ENCODE data around the gene SLC4A1AP. TPM values are rescaled to one million over a fixed set of nuclear protein-coding genes. Genes with fewer than 3 reads are reported as not detected.

The SLC4A1AP gene
- total and polyA plus RNA-seq, 9 of the 15 experiments (the other 6 are each of a cell fraction or from before 2014, with no cell fraction given): 8.1 to 40.5 (median 35.3) TPM

DNA sequence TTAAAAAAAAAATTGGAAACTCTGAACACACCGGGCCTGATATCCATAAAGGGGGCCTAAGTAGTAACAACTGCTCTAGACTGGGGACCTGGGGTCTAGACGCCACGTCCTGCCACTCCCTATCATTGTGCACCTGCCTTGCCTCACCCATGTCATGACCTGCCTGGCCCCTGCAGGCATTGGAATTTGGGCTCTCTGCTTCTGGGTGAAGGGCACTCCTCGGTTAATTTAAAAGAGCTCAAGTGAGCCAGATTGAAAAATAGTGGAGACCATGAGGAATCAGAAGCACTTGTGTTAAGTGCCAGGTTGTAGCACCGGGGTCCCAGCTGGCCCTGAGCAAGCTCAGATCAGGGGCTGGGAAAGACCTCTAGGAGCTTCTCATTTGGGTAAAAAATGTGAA lies 48.1 kb downstream of the SLC4A1AP start (continued):
- TF ChIP-seq SP2 (IDR thresholded peaks at IDR 0.05; ENCODE audit: extremely low read depth, low read depth, low read length, poor library complexity, severe bottlenecking): no peak
- no peak for TF ChIP-seq ZBTB1 (CRISPR knock-in tag; IDR thresholded peaks at IDR 0.05; ENCODE audit: borderline replicate concordance, low read depth)
- TF ChIP-seq ARID2 (IDR thresholded peaks at IDR 0.05): no peak
- no peak for TF ChIP-seq ZKSCAN3 (CRISPR knock-in tag; IDR thresholded peaks at IDR 0.05)
- TF ChIP-seq ZNF239 (CRISPR knock-in tag; IDR thresholded peaks at IDR 0.05): no peak

GRCh38 chr2:27712522-27712921 lies 48.8 kb downstream of the SLC4A1AP start:
- Histone ChIP-seq H3K79me2 (ENCODE audit: control insufficient read depth, insufficient read depth, low read length) (no peaks in the 10 kb centered on the region), H3K4me2 (ENCODE audit: insufficient read depth, low read length) (no peak overlapping the region), H3K36me3 (ENCODE audit: control insufficient read depth, insufficient read depth, low read length) (no peaks in the 10 kb centered on the region), H3K27me3 (ENCODE audit: control insufficient read depth in 2 of 2, insufficient read depth in 2 of 2, low read length in 2 of 2) (peaks cover 18 to 26% of the 10 kb centered on the region in 2 experiments), H4K20me1 (replicated peaks; ENCODE audit: control insufficient read depth, insufficient read depth, low read length) (no peaks in the 10 kb centered on the region), H3K9ac (ENCODE audit: insufficient read depth in 1 of 2, low read depth in 2 of 2, low read length in 2 of 2) (no peak overlapping the region), H3K9me1 (ENCODE audit: control insufficient read depth, insufficient read depth, low read length) (no peaks in the 10 kb centered on the region), H3K4me1 (replicated peaks in 1 of 2; ENCODE audit: control insufficient read depth in 2 of 2, insufficient read depth in 2 of 2, low read length in 2 of 2) (peaks cover 0 to 13% of the 10 kb centered on the region in 2 experiments; a peak in 3 of 5 replicates), H2AFZ (ENCODE audit: low read depth, low read length) (no peak overlapping the region), H3K4me3 (no peak overlapping the region), H3K27ac (ENCODE audit: extremely low read depth, low read depth, low read length) (no peak overlapping the region), H3K9me3 (replicated peaks; ENCODE audit: control insufficient read depth, insufficient read depth, low read depth, low read length) (no peaks in the 10 kb centered on the region)
- ATAC-seq (no peak), DNase-seq (ENCODE audit: extremely low read depth in 1 of 4, low spot score in 3 of 4) (no peak), FAIRE-seq (no peak)
- TF ChIP-seq, protein P1, sequence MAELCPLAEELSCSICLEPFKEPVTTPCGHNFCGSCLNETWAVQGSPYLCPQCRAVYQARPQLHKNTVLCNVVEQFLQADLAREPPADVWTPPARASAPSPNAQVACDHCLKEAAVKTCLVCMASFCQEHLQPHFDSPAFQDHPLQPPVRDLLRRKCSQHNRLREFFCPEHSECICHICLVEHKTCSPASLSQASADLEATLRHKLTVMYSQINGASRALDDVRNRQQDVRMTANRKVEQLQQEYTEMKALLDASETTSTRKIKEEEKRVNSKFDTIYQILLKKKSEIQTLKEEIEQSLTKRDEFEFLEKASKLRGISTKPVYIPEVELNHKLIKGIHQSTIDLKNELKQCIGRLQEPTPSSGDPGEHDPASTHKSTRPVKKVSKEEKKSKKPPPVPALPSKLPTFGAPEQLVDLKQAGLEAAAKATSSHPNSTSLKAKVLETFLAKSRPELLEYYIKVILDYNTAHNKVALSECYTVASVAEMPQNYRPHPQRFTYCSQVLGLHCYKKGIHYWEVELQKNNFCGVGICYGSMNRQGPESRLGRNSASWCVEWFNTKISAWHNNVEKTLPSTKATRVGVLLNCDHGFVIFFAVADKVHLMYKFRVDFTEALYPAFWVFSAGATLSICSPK (IDR thresholded peaks at IDR 0.05; ENCODE audit: borderline replicate concordance): no peak
- TF ChIP-seq, protein P2, sequence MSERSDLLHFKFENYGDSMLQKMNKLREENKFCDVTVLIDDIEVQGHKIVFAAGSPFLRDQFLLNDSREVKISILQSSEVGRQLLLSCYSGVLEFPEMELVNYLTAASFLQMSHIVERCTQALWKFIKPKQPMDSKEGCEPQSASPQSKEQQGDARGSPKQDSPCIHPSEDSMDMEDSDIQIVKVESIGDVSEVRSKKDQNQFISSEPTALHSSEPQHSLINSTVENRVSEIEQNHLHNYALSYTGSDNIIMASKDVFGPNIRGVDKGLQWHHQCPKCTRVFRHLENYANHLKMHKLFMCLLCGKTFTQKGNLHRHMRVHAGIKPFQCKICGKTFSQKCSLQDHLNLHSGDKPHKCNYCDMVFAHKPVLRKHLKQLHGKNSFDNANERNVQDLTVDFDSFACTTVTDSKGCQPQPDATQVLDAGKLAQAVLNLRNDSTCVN (CRISPR knock-in tag; IDR thresholded peaks at IDR 0.05): no peak
- TF ChIP-seq SMARCE1 (IDR thresholded peaks at IDR 0.05) (no peak), PKNOX1 (IDR thresholded peaks at IDR 0.05) (no peak), EP400 (IDR thresholded peaks at IDR 0.05) (no peak), SOX6 (IDR thresholded peaks at IDR 0.05) (no peak), ASH1L (IDR thresholded peaks at IDR 0.05; ENCODE audit: borderline replicate concordance, low read depth, partially characterized antibody) (no peak), SMAD1 (IDR thresholded peaks at IDR 0.05; ENCODE audit: low read depth, low read length, partially characterized antibody) (no peak), FIP1L1 (IDR thresholded peaks at IDR 0.05; ENCODE audit: low read depth, low read length, poor library complexity, severe bottlenecking) (no peak)
- in situ Hi-C loops (cut with MboI) (no loop called here), intact Hi-C loops (cut with micrococcal nuclease) (no loop called here)
- ChIA-PET CTCF (ENCODE audit: low intra/inter-chr PET ratio) (no interaction called here), POLR2A (interaction anchor here (0.7 to 1.5 kb wide), 2 partner anchors 9 to 25 kb away, joined by 3 read pairs; no protein-coding TSS in a partner anchor)
- BruUV-seq (replicated peaks): no TSS peak
- WGBS (ENCODE audit: insufficient coverage, low coverage, missing lambda C conversion rate): 0% methylated on average over 1 of the region's 1 CpG
